T-helper 22 cell (primary cell): ENCODE measurements around the gene AMBP.
"Not testable (repeated sequence)": the region's sequence is repeated elsewhere in the genome, so short reads cannot be mapped to it uniquely, and the experiment has no call there.

Source experiments
- DNase-seq: peaks from one replicate; pipeline ENCODE4 v3.0.0-alpha.2; 2020; ENCODE audit warnings: low read depth

AMBP gene

GRCh38 chr9:114050646-114051045, 27.5 kb downstream of the AMBP start:
- DNase-seq: no peak

GRCh38 chr9:114050226-114050568, 27.9 kb downstream of the AMBP start:
- DNase-seq: no peak

- DNase-seq: no peak
These were observed 28.5 kb downstream of the AMBP start for GRCh38 chr9:114049441-114050225.

- DNase-seq: no peak
These were observed 29.3 kb downstream of the AMBP start for GRCh38 chr9:114048533-114049415.

GRCh38 chr9:114047717-114048116, 30.4 kb downstream of the AMBP start:
- no peak for DNase-seq

GRCh38 chr9:114046875-114047274, 31.2 kb downstream of the AMBP start:
- no peak for DNase-seq

DNA sequence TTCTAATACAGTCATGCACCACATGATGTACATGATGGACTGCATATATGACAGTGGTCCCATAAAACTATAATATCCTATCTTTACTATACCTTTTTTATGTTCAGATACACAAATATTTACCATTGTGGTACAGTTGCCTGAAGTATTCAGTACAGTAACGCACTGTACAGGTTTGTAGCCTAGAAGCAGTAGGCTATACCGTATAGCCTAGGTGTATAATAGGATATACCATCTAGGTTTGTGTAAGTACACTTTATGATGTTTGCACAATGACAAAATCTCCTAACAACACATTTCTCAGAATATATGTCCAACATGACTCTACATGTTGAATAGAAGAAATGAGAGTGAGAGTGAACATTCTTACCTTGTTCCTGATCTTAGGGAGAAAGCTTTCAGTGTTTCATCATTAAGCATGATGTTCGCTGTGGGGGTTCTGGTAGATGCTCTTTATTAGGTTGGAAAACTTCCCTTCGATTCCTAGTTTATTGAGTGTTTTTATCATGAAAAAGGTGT, 31.8 kb downstream of the AMBP start:
- no peak for DNase-seq

- DNase-seq: not testable (repeated sequence)
These were observed 34.4 kb downstream of the AMBP start for GRCh38 chr9:114043660-114044059.

DNA sequence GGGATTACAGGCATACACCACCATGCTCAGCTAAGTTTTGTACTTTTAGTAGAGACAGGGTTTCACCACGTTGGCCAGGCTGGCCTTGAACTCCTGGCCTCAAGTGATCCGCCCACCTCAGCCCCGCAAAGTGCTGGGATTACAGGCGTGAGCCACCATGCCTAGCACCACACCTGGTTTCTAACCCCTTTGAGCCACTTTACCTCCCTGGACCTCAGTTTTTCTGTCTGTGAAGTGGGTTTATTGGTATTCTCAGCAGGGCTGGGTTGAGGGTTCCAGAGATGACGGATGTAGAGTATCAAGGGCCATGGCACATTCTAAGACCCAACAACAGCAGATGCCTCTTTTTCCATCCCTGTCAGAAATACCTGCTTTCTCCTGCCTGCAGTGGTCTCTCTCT, 38.6 kb downstream of the AMBP start:
- no peak for DNase-seq

DNA sequence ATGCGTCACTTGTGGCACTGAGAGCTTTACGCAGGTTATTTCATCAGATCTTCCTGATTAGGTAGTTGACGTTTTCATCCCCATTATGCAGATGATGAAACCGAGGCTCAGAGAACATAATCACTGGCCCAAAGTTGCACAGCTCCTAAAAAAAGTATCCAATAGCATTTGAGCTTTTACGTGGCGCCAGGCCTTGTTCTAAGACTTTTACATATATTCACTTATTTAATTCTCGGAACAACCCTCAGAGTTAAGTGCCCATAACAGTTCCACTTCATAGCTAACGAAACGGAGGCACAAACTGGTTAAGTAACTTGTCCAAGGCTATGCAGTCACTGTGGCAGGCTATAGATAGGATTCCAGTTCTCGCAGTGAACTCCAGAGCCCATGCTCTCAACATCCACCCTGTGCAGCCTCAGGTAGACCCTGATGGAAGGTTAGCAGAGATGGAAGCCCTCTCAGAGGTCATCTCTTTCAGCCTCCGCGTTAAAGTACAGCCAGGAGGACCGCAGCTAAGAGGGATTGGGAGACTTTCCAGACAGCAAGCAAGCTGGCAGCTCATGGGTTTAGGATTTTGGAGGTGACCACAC, 39.3 kb downstream of the AMBP start:
- no peak for DNase-seq

GRCh38 chr9:114037961-114038723, 40.0 kb downstream of the AMBP start:
- DNase-seq: no peak

DNA sequence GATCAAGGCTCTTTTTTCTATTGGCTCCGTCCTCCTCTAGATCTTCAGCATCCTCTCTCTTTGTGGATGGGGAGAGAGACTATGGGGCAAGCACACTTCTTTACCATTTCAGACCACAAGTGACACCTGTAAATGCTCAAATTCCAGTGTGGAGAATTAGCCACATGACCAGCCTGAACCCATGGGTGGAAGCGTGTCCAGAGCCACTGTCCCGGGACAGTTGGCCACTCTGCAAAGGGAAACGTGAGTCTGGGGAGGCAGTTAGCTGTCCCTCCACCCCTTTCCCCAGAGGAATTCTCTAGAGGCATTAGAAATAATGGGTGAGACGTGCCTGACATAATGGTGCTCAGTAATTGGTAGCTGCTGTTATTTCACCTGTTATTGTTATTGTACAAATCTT, 40.9 kb downstream of the AMBP start:
- no peak for DNase-seq

DNA sequence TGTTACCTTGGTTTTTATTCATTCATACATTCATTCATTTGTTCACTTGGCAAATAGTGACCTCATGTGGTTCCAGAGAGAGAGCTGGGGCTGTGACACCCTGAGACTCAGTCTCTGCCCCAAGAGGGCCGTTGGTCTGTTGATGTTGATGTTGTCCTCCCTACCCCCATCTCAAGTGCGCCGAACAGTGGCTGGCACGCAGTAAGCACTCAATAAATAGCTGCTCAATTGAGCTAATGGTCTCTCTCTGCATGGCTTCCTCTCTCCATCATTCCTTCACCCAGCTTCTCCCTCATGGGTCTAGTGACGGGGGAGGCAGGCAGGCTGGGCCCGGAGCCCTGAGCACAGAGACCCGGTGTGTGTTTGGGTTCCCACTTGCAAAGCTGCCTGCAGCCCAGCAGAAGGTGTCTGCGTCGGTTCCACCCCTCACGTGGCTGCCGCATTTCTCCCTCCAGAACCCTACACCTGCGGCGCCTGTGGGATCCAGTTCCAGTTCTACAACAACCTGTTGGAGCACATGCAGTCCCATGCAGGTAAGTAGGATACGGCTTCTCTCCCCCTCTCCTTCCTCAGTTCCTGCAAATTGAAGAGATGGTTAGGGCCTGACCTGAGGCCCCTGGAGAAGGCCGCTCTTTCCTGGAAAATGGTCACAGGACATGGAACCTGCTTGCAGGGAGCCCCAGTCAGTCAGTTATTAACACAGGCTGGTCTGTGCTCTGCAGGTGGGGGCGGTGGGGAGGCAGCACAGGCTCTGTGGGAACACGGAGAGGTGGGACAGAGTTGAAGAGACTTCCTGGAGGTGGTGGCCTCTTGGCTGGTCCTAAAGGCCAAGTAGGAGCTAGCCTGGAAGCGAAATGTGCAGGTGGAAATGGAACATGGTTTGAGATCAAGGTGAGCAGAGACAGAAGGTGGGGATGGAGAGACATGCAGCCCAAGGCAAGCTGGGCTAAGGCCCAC, 42.0 kb downstream of the AMBP start:
- DNase-seq: no peak

- no peak for DNase-seq
These were observed 42.8 kb downstream of the AMBP start for GRCh38 chr9:114035221-114035844.

GRCh38 chr9:114034661-114035062, 43.4 kb downstream of the AMBP start:
- no peak for DNase-seq

DNA sequence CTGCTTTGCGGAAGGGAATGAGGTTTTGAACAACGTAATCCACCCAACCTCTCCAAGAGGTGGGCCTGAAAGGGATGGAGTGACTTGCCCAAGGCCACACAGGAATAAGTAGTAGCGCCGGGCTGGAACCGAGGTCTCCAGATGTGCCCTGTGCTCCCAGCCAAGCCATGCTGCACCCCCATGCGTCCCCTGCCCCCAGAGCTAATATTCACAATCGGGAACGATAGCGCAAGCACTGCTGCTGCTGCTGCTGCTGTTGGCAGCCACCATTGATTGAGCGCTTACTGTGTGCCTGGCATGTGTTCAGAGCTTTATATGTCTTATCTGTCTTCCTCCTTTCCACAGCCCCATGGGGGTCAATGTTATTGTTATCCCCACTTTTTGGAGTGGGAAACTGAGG, 43.9 kb downstream of the AMBP start:
- DNase-seq: no peak

- DNase-seq: no peak
These were observed 44.5 kb downstream of the AMBP start for GRCh38 chr9:114033397-114034103.

DNA sequence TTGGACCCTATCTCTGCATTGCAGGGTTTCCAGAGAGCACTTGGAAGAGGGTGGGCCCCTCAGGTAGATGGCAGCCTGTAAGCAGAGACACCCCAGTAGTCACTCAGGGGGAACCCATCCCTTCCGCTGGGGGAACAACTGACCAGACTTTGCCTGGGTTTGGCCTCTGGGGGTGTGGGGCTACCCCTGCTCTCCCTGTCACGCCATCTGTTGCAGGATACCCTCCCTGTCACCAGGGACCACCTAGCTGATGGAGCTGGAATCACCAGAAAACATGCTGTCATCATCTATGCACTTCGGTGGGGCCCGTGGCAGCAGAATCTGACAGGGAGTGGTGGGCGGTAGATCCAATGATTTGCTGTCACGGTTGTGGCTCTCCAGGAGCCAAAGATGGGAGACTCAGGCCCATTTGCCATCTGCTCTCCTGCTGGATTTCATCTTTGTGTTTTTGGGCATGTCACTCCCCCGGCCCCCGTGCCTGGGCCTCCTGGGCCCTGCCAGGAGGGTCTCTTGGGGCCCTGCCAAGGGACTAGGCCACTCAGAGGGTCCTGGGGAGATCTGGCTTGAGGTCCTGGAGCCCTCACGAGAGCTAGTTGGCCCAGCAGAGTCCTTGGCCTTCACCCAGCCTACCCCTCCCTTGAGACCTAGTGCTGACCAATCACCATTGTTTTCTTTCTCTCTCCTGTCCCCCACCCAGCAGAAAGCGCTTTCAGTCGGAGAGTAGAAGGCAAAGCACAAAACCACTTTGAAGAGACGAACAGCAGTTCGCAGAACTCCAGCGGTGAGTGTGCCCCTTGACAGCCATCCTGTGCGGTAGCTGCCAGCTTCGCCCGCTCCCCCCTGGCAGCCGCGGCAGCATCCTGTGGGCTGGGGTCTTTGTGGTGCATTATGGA, 45.9 kb downstream of the AMBP start:
- DNase-seq: no peak
